HG02938 (cell line): ENCODE data around the gene USP17L17.
"Not testable (repeated sequence)": the region's sequence is repeated elsewhere in the genome, so short reads cannot be mapped to it uniquely, and the experiment has no call there.

Experiments
- ATAC-seq: cut with Tn5 transposase; IDR thresholded peaks from one replicate; pipeline ENCODE4 v1.9.1; 2021; ENCODE audit warnings: mild to moderate bottlenecking, moderate library complexity; ENCODE audit not compliant: unreplicated experiment

The USP17L17 gene

GRCh38 chr4:9243579-9243978 is at the start of gene USP17L17:
Gene USP17L17, plus strand, starts transcription at chr4:9243879. Its CDS starts 0 bp downstream, at chr4:9243879.
- not testable (repeated sequence) for ATAC-seq

- ATAC-seq, result not testable (repeated sequence)
These were observed 33.3 kb upstream of the USP17L17 start, which contains the start of gene USP17L10 for GRCh38 chr4:9210357-9210756. Gene USP17L10, plus strand, starts transcription at chr4:9210657. Its CDS starts 0 bp downstream, at chr4:9210657.

- ATAC-seq, result not testable (repeated sequence)
These were observed 29.0 kb upstream of the USP17L17 start for GRCh38 chr4:9214701-9215100.

GRCh38 chr4:9215105-9215504 is 28.6 kb upstream of the USP17L17 start, which contains the start of gene USP17L11:
Gene USP17L11, plus strand, starts transcription at chr4:9215405. Its CDS starts 0 bp downstream, at chr4:9215405.
- not testable (repeated sequence) for ATAC-seq

GRCh38 chr4:9219852-9220251 is 23.8 kb upstream of the USP17L17 start, which contains the start of gene USP17L12:
Gene USP17L12, plus strand, starts transcription at chr4:9220152. Its CDS starts 0 bp downstream, at chr4:9220152.
- not testable (repeated sequence) for ATAC-seq

- ATAC-seq, result not testable (repeated sequence)
These were observed 19.1 kb upstream of the USP17L17 start, which contains the start of gene USP17L13 for GRCh38 chr4:9224596-9224995. Gene USP17L13, plus strand, starts transcription at chr4:9224896. Its CDS starts 0 bp downstream, at chr4:9224896.

GRCh38 chr4:9230249-9230648 is 13.4 kb upstream of the USP17L17 start:
- not testable (repeated sequence) for ATAC-seq

- not testable (repeated sequence) for ATAC-seq
These were observed 9.6 kb upstream of the USP17L17 start, which contains the start of gene USP17L15 for GRCh38 chr4:9234085-9234484. Gene USP17L15, plus strand, starts transcription at chr4:9234385. Its CDS starts 0 bp downstream, at chr4:9234385.

- ATAC-seq, result not testable (repeated sequence)
These were observed 5.2 kb upstream of the USP17L17 start for GRCh38 chr4:9238461-9238860.

GRCh38 chr4:9247953-9248680 is 4.4 kb downstream of the USP17L17 start, which contains the start of gene USP17L18:
Gene USP17L18, plus strand, starts transcription at chr4:9248630. Its CDS starts 0 bp downstream, at chr4:9248630.
- ATAC-seq, result not testable (repeated sequence)

GRCh38 chr4:9253078-9253477 is 9.4 kb downstream of the USP17L17 start, which contains the start of gene USP17L19:
Gene USP17L19, plus strand, starts transcription at chr4:9253378. Its CDS starts 0 bp downstream, at chr4:9253378.
- ATAC-seq, result not testable (repeated sequence)

GRCh38 chr4:9257824-9258223 is 14.1 kb downstream of the USP17L17 start, which contains the start of gene USP17L20:
Gene USP17L20, plus strand, starts transcription at chr4:9258124. Its CDS starts 0 bp downstream, at chr4:9258124.
- ATAC-seq, result not testable (repeated sequence)

GRCh38 chr4:9262572-9262971 is 18.9 kb downstream of the USP17L17 start, which contains the start of gene USP17L21:
Gene USP17L21, plus strand, starts transcription at chr4:9262872. Its CDS starts 0 bp downstream, at chr4:9262872.
- not testable (repeated sequence) for ATAC-seq

GRCh38 chr4:9267319-9267718 is 23.6 kb downstream of the USP17L17 start, which contains the start of gene USP17L22:
Gene USP17L22, plus strand, starts transcription at chr4:9267619. Its CDS starts 0 bp downstream, at chr4:9267619.
- ATAC-seq, result not testable (repeated sequence)

GRCh38 chr4:9271719-9272118 is 28.0 kb downstream of the USP17L17 start:
- not testable (repeated sequence) for ATAC-seq
